Keratinocyte (primary cell): ENCODE data around the gene TRIM47.

ENCODE experiments used
- EZH2 ChIP-seq: IDR thresholded peaks from one replicate; pipeline ENCODE4 v1.6.1; 2012; ENCODE audit warnings: inconsistent platforms, mild to moderate bottlenecking, low read length, moderate library complexity
- TF ChIP-seq, protein P1 (sequence below), 3 experiments: IDR thresholded peaks in 1 of 3; conservative IDR thresholded peaks in 1 of 3; optimal IDR thresholded peaks in 1 of 3; 2 replicates in 2 of 3; 3 replicates in 1 of 3; pipeline versions ENCODE3 to v1.5.1; 2011; ENCODE audit warnings: low read length in 3 of 3, mild to moderate bottlenecking in 3 of 3, moderate library complexity in 2 of 3, control low read depth in 1 of 3, inconsistent platforms in 1 of 3; ENCODE audit not compliant: insufficient read depth in 2 of 3; ENCODE audit errors: extremely low read depth in 1 of 3

DNA sequence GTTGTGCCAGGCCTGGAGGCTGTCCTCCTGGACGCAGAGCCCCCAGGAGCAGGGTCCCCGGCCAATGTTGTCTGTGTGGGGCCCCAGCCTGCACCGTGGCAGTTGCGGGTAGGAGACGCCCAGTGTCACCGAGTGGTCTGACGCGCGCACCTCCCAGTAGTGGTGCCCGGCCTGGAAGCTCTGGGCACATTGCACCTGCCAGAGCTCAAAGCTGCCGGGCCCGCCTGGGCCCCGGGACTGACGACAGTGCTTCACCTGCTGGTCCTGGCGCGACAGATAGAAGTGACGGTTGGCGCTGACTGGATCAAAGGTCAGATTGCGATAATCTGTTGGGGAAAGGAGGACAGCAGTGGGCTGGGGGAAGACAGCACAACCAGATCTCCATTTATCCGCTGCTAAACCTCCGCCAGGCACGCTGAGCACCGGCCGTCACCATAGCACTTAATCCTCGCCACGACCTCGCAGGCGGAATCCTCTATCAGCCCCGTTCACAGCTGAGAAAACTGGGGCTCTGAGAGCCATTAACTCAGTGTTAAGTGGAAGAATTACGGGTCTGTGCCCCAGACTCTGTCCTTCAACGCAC lies 12.7 kb upstream of the TRIM47 start:
- TF ChIP-seq, protein P1, sequence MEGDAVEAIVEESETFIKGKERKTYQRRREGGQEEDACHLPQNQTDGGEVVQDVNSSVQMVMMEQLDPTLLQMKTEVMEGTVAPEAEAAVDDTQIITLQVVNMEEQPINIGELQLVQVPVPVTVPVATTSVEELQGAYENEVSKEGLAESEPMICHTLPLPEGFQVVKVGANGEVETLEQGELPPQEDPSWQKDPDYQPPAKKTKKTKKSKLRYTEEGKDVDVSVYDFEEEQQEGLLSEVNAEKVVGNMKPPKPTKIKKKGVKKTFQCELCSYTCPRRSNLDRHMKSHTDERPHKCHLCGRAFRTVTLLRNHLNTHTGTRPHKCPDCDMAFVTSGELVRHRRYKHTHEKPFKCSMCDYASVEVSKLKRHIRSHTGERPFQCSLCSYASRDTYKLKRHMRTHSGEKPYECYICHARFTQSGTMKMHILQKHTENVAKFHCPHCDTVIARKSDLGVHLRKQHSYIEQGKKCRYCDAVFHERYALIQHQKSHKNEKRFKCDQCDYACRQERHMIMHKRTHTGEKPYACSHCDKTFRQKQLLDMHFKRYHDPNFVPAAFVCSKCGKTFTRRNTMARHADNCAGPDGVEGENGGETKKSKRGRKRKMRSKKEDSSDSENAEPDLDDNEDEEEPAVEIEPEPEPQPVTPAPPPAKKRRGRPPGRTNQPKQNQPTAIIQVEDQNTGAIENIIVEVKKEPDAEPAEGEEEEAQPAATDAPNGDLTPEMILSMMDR (optimal IDR thresholded peaks at IDR 0.05 in 1 of 3, IDR thresholded peaks at IDR 0.05 in 1 of 3, conservative IDR thresholded peaks at IDR 0.05 in 1 of 3; ENCODE audit: extremely low read depth in 1 of 3, insufficient read depth in 2 of 3, low read length in 3 of 3) = no peak
- TF ChIP-seq EZH2 = no peak
